ENCODE data around the gene FGFRL1.

FGFRL1 gene

DNA sequence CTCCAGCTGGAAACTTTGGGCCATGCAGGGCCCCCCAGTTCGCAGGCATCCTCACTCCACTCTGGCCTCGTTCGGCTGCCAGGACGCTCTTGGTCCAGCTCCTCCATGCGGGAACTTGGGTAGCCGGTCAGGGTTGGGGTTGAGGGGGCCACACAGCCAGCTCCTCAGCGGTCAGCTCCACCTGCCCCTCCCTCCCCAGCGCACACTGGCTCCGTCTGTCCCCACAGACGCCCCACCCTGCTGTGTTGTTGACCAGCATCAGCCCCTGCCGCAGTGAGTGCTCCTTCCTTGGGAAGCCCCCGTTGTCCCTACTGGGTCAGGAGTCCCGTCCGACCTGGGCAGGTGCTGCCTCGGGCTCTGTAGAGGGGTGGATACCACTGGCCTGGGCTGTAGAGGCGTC, 5.8 kb downstream of the FGFRL1 start:
- no peak overlapping the region for H3K4me2 ChIP-seq (ENCODE audit: low read length)
- no peaks in the 10 kb centered on the region for H4K20me1 ChIP-seq (ENCODE audit: control insufficient read depth, insufficient read depth, low read depth, low read length)
- H3K4me1 ChIP-seq (ENCODE audit: control insufficient read depth, low read length): peaks cover 12% of the 10 kb centered on the region
- H3K9me3 ChIP-seq (ENCODE audit: control insufficient read depth, insufficient read depth, low read length): no peaks in the 10 kb centered on the region
- no peak for TF ChIP-seq EZH2phosphoT487 (IDR thresholded peaks at IDR 0.05; ENCODE audit: borderline replicate concordance, low read length)
- no peak for TF ChIP-seq CTCF (IDR thresholded peaks at IDR 0.05; ENCODE audit: low read depth, low read length, poor library complexity, severe bottlenecking)
- H3K27ac ChIP-seq (ENCODE audit: low read depth, low read length): no peak overlapping the region
- H3F3A ChIP-seq (ENCODE audit: control insufficient read depth, insufficient read depth): no peaks in the 10 kb centered on the region
- H3K4me3 ChIP-seq (ENCODE audit: low read length): no peak overlapping the region
- peaks cover 9% of the 10 kb centered on the region for H3K27me3 ChIP-seq (ENCODE audit: control insufficient read depth, low read length)
- H3K36me3 ChIP-seq (ENCODE audit: control insufficient read depth, low read length): no peaks in the 10 kb centered on the region
- H3K79me2 ChIP-seq (ENCODE audit: control insufficient read depth, low read length): no peaks in the 10 kb centered on the region
- no peaks in the 10 kb centered on the region for H3K9me2 ChIP-seq (replicated peaks; ENCODE audit: control insufficient read depth, low read length)

- no peaks in the 10 kb centered on the region for H3K36me3 ChIP-seq (ENCODE audit: control insufficient read depth, low read length)
- H3K79me2 ChIP-seq (ENCODE audit: control insufficient read depth, low read length): no peaks in the 10 kb centered on the region
- H3K27me3 ChIP-seq (ENCODE audit: control insufficient read depth, low read length): peaks cover 4% of the 10 kb centered on the region
- H3K9me2 ChIP-seq (replicated peaks; ENCODE audit: control insufficient read depth, low read length): no peaks in the 10 kb centered on the region
- peaks cover 11% of the 10 kb centered on the region for H3K4me1 ChIP-seq (ENCODE audit: control insufficient read depth, low read length)
- no peak overlapping the region for H3K4me3 ChIP-seq (ENCODE audit: low read length)
- no peak overlapping the region for H3K4me2 ChIP-seq (ENCODE audit: low read length)
- no peak for TF ChIP-seq CTCF (IDR thresholded peaks at IDR 0.05; ENCODE audit: low read depth, low read length, poor library complexity, severe bottlenecking)
- TF ChIP-seq EZH2phosphoT487 (IDR thresholded peaks at IDR 0.05; ENCODE audit: borderline replicate concordance, low read length): no peak
- H3F3A ChIP-seq (ENCODE audit: control insufficient read depth, insufficient read depth): no peaks in the 10 kb centered on the region
- no peaks in the 10 kb centered on the region for H3K9me3 ChIP-seq (ENCODE audit: control insufficient read depth, insufficient read depth, low read length)
- H3K27ac ChIP-seq (ENCODE audit: low read depth, low read length): no peak overlapping the region
- no peaks in the 10 kb centered on the region for H4K20me1 ChIP-seq (ENCODE audit: control insufficient read depth, insufficient read depth, low read depth, low read length)
Measured at GRCh38 chr4:1017706-1018105, 6.3 kb downstream of the FGFRL1 start.

DNA sequence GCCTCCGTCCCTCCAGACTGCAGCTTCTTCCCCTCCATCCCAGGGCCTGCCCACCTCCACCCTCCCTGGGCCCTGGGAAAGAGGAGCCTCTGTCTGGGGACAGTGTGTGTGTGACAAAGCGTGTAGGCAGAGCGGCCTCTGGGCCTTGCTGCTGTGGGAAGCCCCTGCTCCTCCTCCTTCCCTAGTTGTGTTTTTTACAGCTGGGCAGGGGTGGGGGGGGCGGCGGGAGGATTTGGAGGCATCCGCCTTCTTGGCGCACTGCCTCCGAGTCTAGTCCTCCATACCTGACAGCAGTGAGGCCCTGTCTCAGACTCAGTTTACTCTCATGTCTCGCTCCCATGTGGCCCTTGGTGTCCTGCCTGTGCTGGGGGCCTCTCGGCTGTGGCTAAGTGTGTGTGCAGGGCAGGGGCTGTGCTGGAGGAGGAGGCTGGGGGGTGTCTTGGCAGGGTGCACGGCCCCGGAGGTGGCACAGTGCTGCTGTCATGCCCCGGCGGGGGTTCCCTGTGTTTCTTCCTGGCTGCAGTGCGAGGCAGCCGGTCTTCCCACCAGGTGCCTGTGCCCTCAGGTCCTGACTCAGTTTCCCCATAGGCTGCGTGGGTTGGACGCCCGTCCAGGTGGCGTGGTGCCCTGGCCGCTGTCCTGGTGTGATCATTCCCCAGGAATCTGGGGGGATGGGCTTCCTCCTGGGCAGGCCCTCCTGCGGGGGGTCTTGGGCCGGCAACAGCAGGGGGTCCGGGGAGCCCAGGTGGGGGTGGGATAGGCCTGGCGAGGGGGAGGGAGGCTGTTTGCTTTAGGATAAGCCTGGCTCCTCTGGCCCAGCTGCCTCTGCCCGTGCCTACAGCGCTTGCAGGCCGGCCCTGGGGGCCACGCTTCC, 7.0 kb downstream of the FGFRL1 start:
- no peaks in the 10 kb centered on the region for H3K27me3 ChIP-seq (ENCODE audit: control insufficient read depth, low read length)
- no peaks in the 10 kb centered on the region for H4K20me1 ChIP-seq (ENCODE audit: control insufficient read depth, insufficient read depth, low read depth, low read length)
- H3K27ac ChIP-seq (ENCODE audit: low read depth, low read length): no peak overlapping the region

More for the DNA sequence above, 7.0 kb downstream of the FGFRL1 start:
- Histone ChIP-seq H3K9me2 (replicated peaks; ENCODE audit: control insufficient read depth, low read length) (no peaks in the 10 kb centered on the region), H3K4me1 (ENCODE audit: control insufficient read depth, low read length) (peaks cover 11% of the 10 kb centered on the region), H3K4me3 (ENCODE audit: low read length) (no peak overlapping the region), H3K9me3 (ENCODE audit: control insufficient read depth, insufficient read depth, low read length) (no peaks in the 10 kb centered on the region), H3F3A (ENCODE audit: control insufficient read depth, insufficient read depth) (no peaks in the 10 kb centered on the region), H3K36me3 (ENCODE audit: control insufficient read depth, low read length) (no peaks in the 10 kb centered on the region), H3K79me2 (ENCODE audit: control insufficient read depth, low read length) (no peaks in the 10 kb centered on the region), H3K4me2 (ENCODE audit: low read length) (no peak overlapping the region)
- TF ChIP-seq EZH2phosphoT487 (IDR thresholded peaks at IDR 0.05; ENCODE audit: borderline replicate concordance, low read length) (no peak), CTCF (IDR thresholded peaks at IDR 0.05; ENCODE audit: low read depth, low read length, poor library complexity, severe bottlenecking) (no peak)
